HG02884 (cell line): ENCODE measurements around the gene PSMG4.
"Not testable (repeated sequence)": the region's sequence is repeated elsewhere in the genome, so short reads cannot be mapped to it uniquely, and the experiment has no call there.

ENCODE experiments used
- ATAC-seq: cut with Tn5 transposase; IDR thresholded peaks from one replicate; pipeline ENCODE4 v1.9.1; 2021; ENCODE audit warnings: mild to moderate bottlenecking, moderate library complexity; ENCODE audit not compliant: unreplicated experiment

The PSMG4 gene

DNA sequence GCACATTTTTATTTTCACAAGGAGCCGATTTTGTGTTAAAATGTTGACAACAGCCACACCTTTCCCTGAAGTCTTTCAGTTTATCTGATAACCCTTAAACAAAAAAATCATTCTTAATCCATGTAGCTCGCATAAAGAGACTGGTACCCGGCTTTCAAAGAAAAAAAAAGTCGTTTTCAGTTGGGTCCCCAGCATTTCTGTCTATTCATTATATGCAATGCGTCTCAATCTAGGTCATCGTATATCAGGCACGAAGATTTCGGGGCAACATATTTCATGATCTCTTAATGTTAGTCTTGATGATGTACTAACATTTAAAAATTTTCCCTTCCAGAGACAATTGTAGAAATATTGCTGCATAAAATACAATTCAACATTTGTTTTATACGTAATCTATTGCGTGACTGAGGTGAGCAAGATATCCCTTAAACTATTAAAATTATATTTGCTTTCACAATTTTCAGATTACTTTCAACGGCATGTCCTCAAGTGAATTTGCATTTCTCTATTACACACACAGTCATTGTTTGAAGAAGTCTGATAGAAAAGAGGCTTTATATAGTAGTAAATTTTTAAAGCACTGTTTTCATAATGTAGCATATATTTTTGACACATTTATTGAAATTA, 28.4 kb upstream of the PSMG4 start:
- no peak for ATAC-seq

DNA sequence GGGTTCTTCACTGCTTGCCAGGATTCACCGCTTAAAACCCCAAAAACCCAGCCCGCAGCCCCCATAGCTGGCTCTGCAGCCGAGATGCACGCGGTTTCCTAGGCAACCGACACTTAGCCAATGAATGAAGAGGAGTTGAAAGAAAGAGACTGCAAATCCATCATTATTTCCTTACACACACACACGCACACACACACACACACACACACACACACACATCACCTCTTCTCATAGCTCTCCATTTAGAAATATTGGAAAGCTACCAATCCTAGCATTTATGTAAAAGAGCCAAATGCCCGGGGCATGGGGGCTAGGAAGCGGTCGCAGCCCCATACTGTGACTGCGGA, 27.9 kb upstream of the PSMG4 start:
- ATAC-seq: no peak

DNA sequence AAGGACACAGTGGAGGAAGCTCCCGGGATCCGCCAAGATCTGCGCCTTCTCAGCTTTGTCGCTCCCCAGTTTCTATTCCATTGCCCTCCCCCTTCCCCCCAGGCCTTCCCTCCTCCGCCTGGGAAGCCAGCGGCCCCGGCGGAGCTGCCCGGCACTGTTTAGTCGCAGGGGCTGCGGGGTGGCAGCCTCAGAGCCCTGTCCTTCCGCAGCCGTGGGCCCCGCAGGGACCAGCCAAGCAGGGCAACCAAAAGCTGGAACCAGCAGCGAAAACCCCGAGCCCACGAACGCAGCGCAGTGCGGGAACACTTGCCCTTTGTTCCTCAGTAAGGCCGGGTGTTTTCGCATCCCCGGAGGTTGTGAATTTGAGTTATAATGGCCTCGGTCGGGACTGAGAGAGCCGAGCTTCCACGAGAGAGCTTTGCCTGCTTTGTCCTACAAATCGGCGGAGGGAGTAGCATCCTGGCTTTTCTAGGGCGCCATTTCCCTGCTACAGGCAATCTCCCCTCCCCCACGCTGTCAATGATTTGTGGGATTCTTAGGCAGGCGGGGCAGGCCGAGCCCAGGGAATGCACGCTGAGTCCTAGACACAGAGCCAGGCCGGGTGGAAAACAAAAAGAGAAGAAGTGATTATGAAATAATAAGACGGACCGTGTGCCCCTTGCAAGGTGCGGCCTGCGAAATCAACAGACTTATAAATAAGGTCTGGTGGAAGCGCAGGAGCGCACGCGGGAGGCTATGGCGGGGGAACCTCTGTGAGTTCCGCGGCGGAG, 27.3 kb upstream of the PSMG4 start:
- no peak for ATAC-seq

DNA sequence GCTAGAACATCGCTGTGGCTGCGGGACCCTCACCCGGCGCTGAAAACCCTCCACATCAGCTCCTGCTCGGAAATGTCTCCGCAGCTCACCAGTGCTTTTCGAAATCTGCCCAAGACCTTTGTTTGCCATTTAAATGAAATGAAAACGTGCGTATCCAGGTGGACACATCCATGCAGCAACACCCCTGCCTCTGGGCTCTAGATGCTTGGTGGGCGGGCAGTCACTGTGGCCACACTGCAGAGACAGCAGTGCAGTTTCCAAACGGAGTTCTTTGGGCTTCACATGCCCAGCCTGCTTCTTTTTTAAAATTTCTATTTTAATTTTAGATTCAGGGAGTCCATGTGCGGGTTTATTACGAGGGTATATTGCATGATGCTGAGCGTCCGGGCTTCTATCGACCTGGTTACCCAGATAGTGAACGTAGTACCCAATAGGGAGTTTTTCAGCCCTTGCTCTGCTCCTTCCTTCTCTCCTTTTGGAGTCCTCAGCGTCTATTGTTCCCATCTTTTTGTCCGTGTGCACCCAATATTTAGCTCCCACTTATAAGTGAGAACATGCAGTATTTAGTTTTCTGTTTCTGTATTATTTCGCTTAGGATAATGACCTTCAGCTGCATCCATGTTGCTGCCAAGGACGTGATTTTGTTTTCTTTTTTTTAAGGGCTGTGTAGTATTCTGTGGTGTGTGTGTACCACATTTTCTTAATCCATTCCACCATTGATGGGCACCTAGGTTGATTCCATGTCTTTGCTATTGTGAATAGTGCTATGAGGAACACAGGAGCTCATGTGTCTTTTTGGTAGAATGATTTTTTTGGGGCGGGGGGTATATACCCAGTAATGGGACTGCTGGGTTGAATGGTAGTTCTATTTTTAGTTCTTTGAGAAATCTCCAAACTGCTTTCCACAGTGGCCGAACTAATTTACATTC, 26.5 kb upstream of the PSMG4 start:
- ATAC-seq: no peak

DNA sequence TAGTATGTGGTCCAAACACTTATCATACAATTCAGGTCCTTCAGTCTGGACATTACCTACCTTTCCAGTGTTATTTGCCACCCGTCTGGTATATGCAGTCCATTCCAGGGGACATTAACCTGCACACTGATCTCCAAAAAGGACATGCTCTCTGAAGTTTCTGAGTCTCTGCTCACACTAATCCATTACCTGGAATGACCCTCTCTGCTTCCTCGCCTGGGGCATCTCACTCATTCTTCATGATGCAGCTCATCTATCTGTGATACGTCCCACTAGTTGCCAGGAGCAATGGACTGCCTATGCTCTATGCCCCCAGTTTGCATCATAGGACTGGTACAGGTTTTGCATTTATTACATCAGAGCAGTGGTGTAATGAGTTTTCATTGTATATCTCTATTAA, 25.4 kb upstream of the PSMG4 start:
- ATAC-seq: no peak

DNA sequence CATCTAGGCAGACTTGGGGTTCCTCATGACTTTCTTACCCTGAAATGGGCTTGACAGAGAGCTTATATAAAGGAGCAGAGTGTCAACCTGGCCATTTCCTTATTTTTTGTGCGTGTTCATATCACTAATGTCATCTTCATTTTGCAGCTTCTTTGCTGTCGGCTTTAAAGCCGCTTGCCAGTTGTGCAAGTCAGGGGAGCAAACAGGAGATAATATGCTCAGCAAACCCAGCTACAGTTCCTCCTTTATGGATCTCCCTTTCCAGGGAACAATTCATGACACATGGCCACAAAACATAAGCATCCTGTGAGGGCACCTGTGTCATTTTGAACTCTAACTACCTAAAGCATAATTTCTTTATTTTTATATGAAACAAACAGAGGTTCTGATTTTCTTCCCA, 24.8 kb upstream of the PSMG4 start:
- ATAC-seq: no peak

DNA sequence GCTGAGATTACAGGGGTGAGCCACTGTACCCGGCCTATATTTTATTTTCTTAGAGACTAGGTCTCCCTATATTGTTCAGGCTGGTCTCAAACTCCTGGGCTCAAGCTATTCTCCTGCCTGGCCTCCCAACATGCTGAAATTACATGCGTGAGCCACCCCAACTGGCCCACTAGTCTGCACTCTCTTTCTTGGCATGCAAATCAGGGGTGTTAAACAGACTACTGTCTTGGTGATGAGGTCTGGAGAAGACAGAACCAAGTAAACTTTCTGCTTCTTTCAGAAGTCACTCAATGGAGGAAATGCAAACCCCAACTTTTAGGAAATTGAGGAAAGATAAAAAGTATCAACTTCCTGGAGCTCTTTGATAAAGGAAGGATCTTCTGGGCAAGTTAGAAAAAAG, 23.3 kb upstream of the PSMG4 start:
- no peak for ATAC-seq

DNA sequence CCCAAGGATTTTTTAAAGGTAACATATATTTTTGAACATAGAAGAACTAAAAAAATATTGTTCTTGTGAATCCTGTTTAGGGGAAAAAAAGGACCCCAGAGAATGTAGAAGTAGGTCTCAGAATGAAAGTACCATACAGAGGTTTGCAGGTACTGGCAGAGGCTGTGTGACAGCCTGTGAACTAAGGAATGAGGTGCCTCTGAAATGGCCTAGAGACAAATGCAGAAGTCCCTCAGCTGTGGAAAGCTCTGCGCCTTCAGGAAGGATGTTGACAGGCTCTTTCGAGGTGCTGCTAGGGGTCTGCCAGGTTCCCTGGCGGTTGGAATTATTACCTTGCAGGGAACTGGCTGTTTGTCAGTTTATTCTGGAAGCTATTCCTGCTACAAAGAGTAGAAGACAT, 22.7 kb upstream of the PSMG4 start:
- no peak for ATAC-seq

DNA sequence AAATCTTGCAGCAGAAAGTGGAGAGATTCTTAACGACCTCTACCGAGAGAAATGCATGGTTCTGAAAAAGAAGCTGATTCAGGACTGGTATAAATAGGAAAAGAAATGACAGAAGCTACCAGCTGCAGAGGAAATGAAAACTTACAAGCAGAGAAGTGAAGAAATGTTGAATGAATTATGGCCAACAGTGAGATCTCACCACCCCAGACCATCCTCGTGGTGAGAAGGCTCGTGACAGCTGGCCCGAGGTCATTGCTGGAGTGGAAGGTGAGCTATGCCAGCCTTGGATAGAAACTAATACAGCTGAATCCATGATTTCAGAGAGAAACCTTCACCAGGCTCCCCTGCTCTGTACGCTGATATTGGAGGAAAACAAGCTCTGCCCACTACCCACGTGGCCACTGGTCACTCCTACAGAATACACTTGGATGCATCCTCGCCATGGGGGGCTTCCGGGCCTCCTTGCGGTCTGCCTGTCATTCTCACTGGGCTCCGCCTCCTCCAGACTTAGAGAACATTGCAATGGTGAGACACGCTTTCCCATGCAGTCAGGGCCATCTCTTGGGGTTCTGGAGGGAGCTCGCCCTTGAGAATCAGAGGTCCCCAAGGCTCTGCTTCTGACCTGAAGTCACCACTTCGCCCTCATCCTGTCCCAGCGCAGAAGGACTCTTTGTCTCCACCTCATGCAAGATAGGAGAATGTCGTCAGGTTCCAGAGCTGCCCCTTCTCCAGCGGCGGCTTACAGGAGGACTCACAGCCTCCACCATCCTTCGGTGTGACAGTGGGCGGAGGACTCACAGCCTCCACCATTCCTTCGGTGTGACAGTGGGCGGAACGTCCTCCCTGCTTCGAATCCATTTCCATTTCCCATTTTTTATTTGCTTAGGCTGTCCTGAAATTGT, 20.7 kb upstream of the PSMG4 start:
- no peak for ATAC-seq

DNA sequence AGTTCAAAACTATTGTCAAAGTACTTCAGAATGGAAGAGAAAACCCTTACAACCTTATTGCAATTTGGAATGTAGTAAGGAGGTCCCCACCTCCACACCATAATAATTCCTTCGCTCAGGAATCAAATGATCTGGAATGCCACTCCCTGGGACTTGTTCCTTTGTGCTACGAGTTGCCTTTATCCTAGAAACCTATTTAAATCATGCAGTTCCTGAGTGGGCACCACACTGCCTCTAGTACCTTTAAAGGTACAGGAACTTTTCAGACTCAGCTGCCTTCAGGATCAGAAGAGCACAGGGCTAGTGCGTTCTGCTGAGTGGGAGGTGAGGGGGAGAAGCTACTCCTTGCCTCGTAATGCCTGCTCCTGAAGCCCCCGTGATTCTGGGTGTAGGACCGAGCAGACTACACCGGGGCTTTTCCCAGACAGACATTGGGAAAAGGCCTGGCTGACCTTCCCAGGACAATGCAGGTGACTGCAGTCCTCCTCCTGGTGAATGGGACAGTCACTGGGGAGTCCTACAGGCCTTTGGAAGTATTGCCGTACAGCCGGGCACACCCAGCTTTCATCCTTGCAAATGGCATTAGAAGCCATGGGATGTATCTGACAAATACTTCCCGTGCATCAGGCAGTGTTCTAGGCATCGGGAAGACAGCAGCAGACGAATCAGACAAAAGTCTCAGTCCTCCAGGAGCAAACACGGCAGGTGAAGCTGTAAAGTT, 19.5 kb upstream of the PSMG4 start:
- ATAC-seq: no peak

DNA sequence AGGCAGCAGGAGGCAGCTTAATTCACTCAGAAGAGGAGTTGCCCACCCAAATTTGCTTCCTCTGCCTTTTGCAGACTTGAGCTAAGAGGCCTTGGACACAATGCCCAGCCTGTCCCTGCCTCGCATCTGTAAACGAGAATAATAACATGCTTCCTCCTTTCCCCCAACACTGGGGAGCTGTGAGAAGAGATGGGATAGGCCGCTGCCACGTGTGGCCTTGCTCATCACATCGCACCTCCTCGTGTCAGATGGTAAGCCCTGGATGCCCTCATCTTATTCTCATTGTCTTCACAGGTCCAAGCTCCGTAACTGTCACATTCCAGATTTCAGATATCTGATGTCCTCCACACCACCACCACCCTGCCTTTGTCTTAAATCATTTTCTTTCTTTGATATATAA, 18.2 kb upstream of the PSMG4 start:
- no peak for ATAC-seq

DNA sequence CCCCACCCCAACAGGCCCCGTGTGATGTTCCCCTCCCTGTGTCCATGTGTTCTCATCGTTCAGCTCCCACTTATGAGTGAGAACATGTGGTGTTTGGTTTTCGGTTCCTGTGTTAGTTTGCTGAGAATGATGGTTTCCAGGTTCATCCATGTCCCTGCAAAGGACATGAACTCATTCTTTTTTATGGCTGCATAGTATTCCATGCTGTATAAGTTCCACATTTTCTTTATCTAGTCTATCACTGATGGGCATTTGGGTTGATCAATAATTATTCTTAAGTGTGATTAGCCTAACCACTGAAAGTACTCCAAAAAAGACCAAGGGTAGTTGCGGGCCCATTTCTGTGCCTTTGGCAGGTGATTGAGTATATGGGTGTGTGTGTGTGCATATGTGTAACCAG, 17.0 kb upstream of the PSMG4 start:
- ATAC-seq: not testable (repeated sequence)

DNA sequence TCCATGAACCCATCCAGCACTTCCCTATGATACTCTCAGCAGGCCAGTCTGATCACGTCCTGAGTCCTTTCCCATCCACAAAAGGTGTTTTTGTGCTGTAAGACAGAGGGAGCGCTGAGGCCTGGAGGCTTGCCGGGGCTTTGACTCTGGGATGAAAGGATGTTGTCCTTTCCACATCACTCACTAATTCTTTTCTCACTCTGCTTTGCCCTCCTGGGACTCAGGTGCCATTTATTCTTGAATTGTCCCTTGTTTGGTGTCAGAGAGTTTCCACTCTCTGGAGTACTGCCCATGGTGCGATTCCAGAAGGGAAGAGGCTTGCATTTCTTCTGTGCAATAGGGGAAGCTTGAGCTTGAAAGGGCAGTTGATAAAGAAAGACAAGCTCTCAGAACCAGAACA, 16.0 kb upstream of the PSMG4 start:
- no peak for ATAC-seq

DNA sequence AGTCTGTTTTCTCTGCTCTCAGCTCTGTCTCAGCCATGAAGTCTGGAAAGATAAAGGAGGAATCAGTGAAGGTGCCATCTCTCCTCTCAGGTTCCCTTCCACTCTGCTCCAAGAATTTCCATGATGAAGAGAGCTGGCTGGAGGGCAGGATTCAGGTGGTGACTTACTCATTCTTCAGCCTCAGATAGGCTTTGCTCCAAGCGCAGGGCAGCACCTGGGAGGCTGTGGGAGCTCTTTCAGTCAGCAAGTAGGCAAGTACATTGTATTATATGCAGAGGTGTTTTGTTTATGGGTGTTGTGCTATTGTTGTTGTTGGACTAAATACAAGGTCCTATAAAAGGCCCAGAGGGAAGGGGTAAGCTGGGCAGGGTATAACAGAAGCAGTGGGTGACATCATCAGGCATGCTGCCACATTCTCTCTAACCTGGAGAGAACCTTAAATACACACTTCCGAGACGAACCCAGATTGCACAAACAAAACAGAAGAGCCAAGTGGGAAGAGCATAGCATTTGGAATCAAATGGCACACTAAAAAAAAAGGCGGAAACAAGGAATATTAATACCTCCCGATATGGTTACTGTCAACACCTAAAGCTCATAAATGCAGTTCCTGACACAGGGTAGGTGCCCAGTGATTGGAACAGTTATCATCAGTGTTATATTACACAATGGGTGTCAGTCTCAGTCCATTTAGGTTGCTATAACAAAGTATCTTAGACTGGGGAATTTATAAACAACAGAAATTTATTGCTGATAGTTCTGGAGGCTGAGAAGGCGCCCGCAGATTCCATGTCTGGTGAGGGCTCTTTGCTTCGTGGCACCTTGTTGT, 14.5 kb upstream of the PSMG4 start:
- no peak for ATAC-seq

DNA sequence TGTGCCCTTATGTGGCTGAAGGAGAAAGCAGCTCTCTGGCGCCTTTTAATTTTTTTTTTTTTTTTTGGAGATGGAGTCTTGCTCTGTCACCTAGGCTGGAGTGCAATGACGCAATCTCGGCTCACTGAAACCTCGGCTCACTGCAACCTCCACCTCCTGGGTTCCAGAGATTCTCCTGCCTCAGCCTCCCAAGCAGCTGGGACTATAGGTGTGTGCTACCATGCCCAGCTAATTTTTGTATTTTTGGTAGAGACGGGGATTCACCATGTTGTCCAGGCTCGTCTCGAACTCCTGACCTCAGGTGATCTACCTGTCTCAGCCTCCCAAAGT, 13.9 kb upstream of the PSMG4 start:
- not testable (repeated sequence) for ATAC-seq

DNA sequence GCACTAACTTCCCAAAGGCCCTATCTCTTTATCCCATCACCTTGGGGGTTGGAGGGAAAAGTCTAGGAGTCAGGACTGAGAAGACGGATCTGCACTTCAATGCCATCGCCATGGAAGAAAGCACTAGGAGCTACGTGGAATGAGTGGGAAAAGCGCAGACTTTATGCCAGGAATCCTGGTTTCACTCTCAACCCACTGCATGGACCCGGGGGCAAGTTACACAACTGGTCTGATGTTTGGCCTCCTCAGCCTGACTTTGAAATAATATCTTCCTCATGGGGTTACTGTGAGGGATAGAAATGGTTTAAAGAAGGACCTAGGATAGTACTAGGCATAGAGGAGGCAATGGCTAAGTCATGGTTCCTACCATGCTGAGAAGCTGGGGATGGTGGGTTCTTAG, 13.5 kb upstream of the PSMG4 start:
- no peak for ATAC-seq

DNA sequence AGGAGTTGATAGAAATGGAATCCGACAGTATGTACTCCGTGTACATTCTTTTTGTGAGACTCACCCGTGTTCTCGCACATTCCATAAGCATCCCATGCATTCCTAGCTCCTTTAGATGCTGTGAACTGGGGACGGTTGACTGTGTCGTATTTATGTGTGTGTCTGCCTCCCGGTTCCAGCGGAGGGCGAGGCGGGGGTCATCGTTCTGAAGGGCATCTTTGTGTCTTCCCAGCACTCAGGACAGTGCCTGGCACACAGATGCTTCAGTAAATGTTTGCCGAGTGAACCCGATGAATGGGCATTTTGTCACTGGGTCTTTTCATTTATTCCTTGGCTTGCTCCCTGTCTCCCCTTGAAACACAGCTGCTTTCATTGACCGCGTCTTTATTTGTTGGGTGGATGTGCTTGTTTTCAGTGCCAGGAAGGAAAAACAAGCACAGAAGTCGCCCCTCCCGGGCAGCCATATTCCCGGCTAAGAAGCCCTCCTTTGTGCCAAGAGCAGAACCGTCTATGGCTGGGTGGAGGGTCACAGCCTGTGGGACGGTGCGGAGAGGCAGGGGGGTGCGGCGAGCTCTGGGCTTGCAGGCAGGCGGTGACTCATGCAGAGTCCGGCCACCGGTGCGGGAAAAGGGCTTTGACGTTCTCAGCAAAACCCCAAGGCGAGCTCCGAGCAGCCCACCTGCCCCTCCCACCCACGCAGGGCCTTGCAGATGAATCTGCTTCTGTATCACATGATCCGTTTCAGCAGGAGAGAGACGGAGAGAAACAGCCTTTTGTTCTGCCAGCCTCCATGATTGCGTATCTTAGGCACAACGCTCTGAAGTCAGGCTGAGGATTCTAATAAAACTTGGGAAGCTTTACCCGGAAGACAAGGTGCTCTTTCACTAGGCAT, 11.2 kb upstream of the PSMG4 start:
- ATAC-seq: no peak

DNA sequence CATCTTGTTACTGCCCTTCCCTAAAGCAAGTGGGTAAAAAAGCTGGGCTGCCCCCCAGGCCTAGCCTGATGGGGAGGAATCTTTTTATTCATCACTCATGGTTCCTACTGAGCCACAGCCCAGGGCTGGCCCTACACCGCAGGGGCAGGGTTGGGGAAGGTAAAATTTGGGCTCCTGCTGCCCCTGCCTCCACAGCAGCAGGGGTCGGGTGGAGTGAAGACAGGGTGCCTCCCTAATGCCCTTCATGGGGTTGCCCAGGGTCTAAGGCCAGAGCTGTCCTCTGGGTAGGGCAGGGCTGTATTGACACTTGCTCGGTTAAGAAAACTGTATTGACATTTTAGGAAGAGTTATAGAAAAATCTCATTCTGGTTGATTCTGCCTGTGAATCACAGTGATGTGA, 8.9 kb upstream of the PSMG4 start:
- no peak for ATAC-seq
